B cell (primary cell): ENCODE data around the gene RNF38. TPM values are rescaled to one million over a fixed set of nuclear protein-coding genes. Genes with fewer than 3 reads are reported as not detected.

Source experiments
- ATAC-seq: fragments of 200-7000 bp; cut with Tn5 transposase; one replicate; pipeline ENCODE4 v1.10.0; 2021; ENCODE audit warnings: low read depth, mild to moderate bottlenecking, moderate number of reproducible peaks, moderate library complexity
- CTCF ChIA-PET: fragments of 350-600 bp; sonication (Branson Sonifier 250); formaldehyde crosslinking; loops from one replicate; lab custom pipeline; 2021; ENCODE audit warnings: antibody characterized with exemption, inconsistent platforms; lab: Charles Lee
- POLR2A ChIA-PET: fragments of 350-600 bp; sonication (Branson Sonifier 250); formaldehyde crosslinking; loops from one replicate; lab custom pipeline; 2021; ENCODE audit warnings: antibody characterized with exemption; lab: Charles Lee
- DNase-seq: peaks from one replicate; pipeline ENCODE4 v3.0.0; 2013
- H2AFZ ChIP-seq: 2 replicates; pipeline ENCODE4 v1.6.1; 2012; ENCODE audit warnings: mild to moderate bottlenecking, low read depth, low read length; ENCODE audit not compliant: insufficient read depth, poor library complexity, severe bottlenecking
- H3K27ac ChIP-seq, 2 donors: 1 replicate in 1 of 2; 2 replicates in 1 of 2; pipeline ENCODE4 v1.5.1; 2012 to 2013; ENCODE audit warnings: low read length in 2 of 2, mild to moderate bottlenecking in 2 of 2, moderate library complexity in 1 of 2
- H3K27me3 ChIP-seq, 4 experiments: fragments of 200-600 bp in 1 of 4; sonication (generic) in 1 of 4; replicated peaks in 1 of 4; 1 replicate in 2 of 4; 2 replicates in 2 of 4; pipeline versions ENCODE4 v1.6.1 to v1.7.0; 2013 to 2016; ENCODE audit warnings: low read length in 3 of 4, mild to moderate bottlenecking in 2 of 4, mixed read lengths in 1 of 4, moderate library complexity in 1 of 4; ENCODE audit not compliant: insufficient read depth in 4 of 4, control insufficient read depth in 3 of 4; ENCODE audit errors: control extremely low read depth in 1 of 4
- H3K36me3 ChIP-seq, 2 experiments: replicated peaks in 1 of 2; 1 replicate in 1 of 2; 2 replicates in 1 of 2; pipeline versions ENCODE4 v1.6.1 to v1.7.1; 2013; ENCODE audit warnings: low read length in 1 of 2; ENCODE audit not compliant: insufficient read depth in 2 of 2, control insufficient read depth in 1 of 2; ENCODE audit errors: control extremely low read depth in 1 of 2, extremely low read depth in 1 of 2
- H3K4me1 ChIP-seq, 2 donors: fragments of 200-600 bp in 1 of 2; sonication (generic) in 1 of 2; 1 replicate in 1 of 2; 2 replicates in 1 of 2; pipeline versions ENCODE4 v1.5.1 to v1.6.1; 2013 to 2017; ENCODE audit warnings: low read length in 2 of 2; ENCODE audit not compliant: control insufficient read depth in 2 of 2, insufficient read depth in 2 of 2
- H3K4me2 ChIP-seq: replicated peaks from 2 replicates; pipeline ENCODE3; 2012; ENCODE audit warnings: mild to moderate bottlenecking, low read depth, low read length; ENCODE audit not compliant: poor library complexity, severe bottlenecking
- H3K4me3 ChIP-seq, 5 experiments: fragments of 200-600 bp in 1 of 5; sonication (generic) in 1 of 5; 1 replicate in 3 of 5; 2 replicates in 2 of 5; pipeline versions ENCODE4 v1.5.1 to v1.7.0; 2011 to 2016; ENCODE audit warnings: low read length in 4 of 5, mild to moderate bottlenecking in 4 of 5, low read depth in 2 of 5, control low read depth in 1 of 5, moderate library complexity in 1 of 5; ENCODE audit not compliant: insufficient read depth in 1 of 5; ENCODE audit errors: control extremely low read depth in 1 of 5, extremely low read depth in 1 of 5
- H3K79me2 ChIP-seq: fragments of 200-600 bp; sonication (generic); one replicate; pipeline ENCODE4 v1.6.0; 2016; ENCODE audit warnings: low read length; ENCODE audit not compliant: control insufficient read depth, insufficient read depth
- H3K9ac ChIP-seq: fragments of 200-600 bp; sonication (generic); 2 replicates; pipeline ENCODE4 v1.6.1; 2017; ENCODE audit warnings: mild to moderate bottlenecking, low read length, moderate library complexity
- H3K9me3 ChIP-seq, 3 donors: one replicate each; pipeline versions ENCODE4 v1.6.1 to v1.7.1; 2013; ENCODE audit warnings: low read length in 2 of 3; ENCODE audit not compliant: control insufficient read depth in 2 of 3, insufficient read depth in 1 of 3; ENCODE audit errors: control extremely low read depth in 1 of 3
- H4K20me1 ChIP-seq: 2 replicates; pipeline ENCODE4 v1.6.0; 2012; ENCODE audit warnings: mild to moderate bottlenecking, low read length; ENCODE audit not compliant: insufficient read depth, control insufficient read depth, poor library complexity, severe bottlenecking
- H3K27ac Mint-ChIP-seq: one replicate; pipeline ENCODE4 v1.8.0; 2021; ENCODE audit warnings: mixed read lengths
- H3K27me3 Mint-ChIP-seq: one replicate; pipeline ENCODE4 v1.8.0; 2021; ENCODE audit warnings: mixed read lengths
- H3K4me1 Mint-ChIP-seq: one replicate; pipeline ENCODE4 v1.8.0; 2021; ENCODE audit warnings: mixed read lengths
- H3K4me3 Mint-ChIP-seq: one replicate; pipeline ENCODE4 v1.8.0; 2021; ENCODE audit warnings: mixed read lengths
- H3K9me3 Mint-ChIP-seq: one replicate; pipeline ENCODE4 v1.8.0; 2022; ENCODE audit warnings: mixed read lengths; ENCODE audit not compliant: insufficient read depth
- CTCF ChIP-seq: fragments of 200-600 bp; IDR thresholded peaks from one replicate; pipeline ENCODE4 v1.8.0; 2022; ENCODE audit warnings: antibody characterized with exemption, mild to moderate bottlenecking
- EZH2 ChIP-seq: IDR thresholded peaks from 2 replicates; pipeline ENCODE4 v1.6.1; 2012; ENCODE audit warnings: borderline replicate concordance, low read depth, mild to moderate bottlenecking, moderate library complexity, low read length; ENCODE audit not compliant: insufficient read depth, poor library complexity, severe bottlenecking
- WGBS: methylation state at CpG from one replicate; pipeline ENCODE4 v1.1.5; 2013; ENCODE audit warnings: missing lambda C conversion rate; ENCODE audit not compliant: insufficient coverage; 5-methylcytosine and 5-hydroxymethylcytosine counted together
- intact Hi-C: fragments of 100-400 bp; cut with micrococcal nuclease; formaldehyde crosslinking; loops from one replicate; pipeline ENCODE4 v1.10.0; 2022
- polyA plus RNA-seq: library from polyadenylated mRNA; depleted of rRNA; stranded (reverse); fragments of >200 nt; gene quantifications from 2 replicates; pipeline ENCODE4 v1.2.3, GENCODE V29; 2012
- total RNA-seq, 2 donors: library from RNA; stranded (reverse); fragments of 120-200 nt in 1 of 2; gene quantifications; 1 replicate in 1 of 2; 2 replicates in 1 of 2; pipeline versions ENCODE4 v1.2.3 to v1.2.4, GENCODE V29; 2013 to 2022

RNF38 gene
- total and polyA plus RNA-seq, 2 donors (not counting 1 experiment from before 2014, with no cell fraction given) = 25.2 to 81.6 TPM

GRCh38 chr9:36382484-36382883 lies 17.6 kb downstream of the RNF38 start:
- H3K4me2 ChIP-seq = peak overlapping the region; percentile 1
- H3K27ac ChIP-seq = no peak overlapping the region
- peak overlapping the region; percentile 4 for H3K9ac ChIP-seq

GRCh38 chr9:36364577-36364976 lies 35.5 kb downstream of the RNF38 start:
- Histone ChIP-seq H4K20me1 (peaks cover 42% of the 10 kb centered on the region), H3K4me1 (no peaks in the 10 kb centered on the region), H3K9ac (no peak overlapping the region), H3K36me3 (peaks cover 11 to 51% of the 10 kb centered on the region in 2 experiments), H3K27me3 (no peaks in the 10 kb centered on the region), H3K79me2 (peaks cover 30% of the 10 kb centered on the region), H3K9me3 (no peaks in the 10 kb centered on the region), H2AFZ (no peak overlapping the region), H3K27ac (no peak overlapping the region), H3K4me3 (no peak overlapping the region), H3K4me2 (no peak overlapping the region)
- no peaks in the 10 kb centered on the region for H3K27me3 Mint-ChIP-seq
- ATAC-seq (no peak), DNase-seq (no peak)
- ChIA-PET CTCF (interaction anchor here (0.7 kb wide), 1 partner anchor 44 kb away, joined by 3 read pairs; no protein-coding TSS in a partner anchor), POLR2A (no interaction called here)
- intact Hi-C loops = no loop called here
- H3K9me3 Mint-ChIP-seq = no peaks in the 10 kb centered on the region
- no CpG with 5 or more reads among the region's 1 CpG for WGBS
- H3K4me3 Mint-ChIP-seq = no peak overlapping the region
- H3K27ac Mint-ChIP-seq = no peak overlapping the region
- no peaks in the 10 kb centered on the region for H3K4me1 Mint-ChIP-seq
- TF ChIP-seq CTCF = no peak
- no peak for TF ChIP-seq EZH2

More at GRCh38 chr9:36382484-36382883, 17.6 kb downstream of the RNF38 start:
- Mint-ChIP-seq H3K27me3 (no peaks in the 10 kb centered on the region), H3K4me1 (peaks cover 59% of the 10 kb centered on the region), H3K9me3 (no peaks in the 10 kb centered on the region), H3K27ac (peak overlapping the region; percentile 7), H3K4me3 (peak overlapping the region; percentile 72)
- TF ChIP-seq CTCF (no peak), EZH2 (no peak)
- Histone ChIP-seq H2AFZ (no peak overlapping the region), H3K9me3 (no peaks in the 10 kb centered on the region), H3K79me2 (peaks cover 98% of the 10 kb centered on the region), H4K20me1 (peaks cover 83% of the 10 kb centered on the region), H3K4me1 (peaks cover 17 to 26% of the 10 kb centered on the region in 2 donors), H3K27me3 (no peaks in the 10 kb centered on the region), H3K4me3 (no peak overlapping the region), H3K36me3 (peaks cover 0 to 15% of the 10 kb centered on the region in 2 experiments)
- ChIA-PET POLR2A (interaction anchor here (1.1 kb wide), 1 partner anchor 18 kb away, joined by 3 read pairs; the partner anchor contains the start of gene RNF38), CTCF (no interaction called here)
- intact Hi-C loops = no loop called here
- ATAC-seq = no peak
- DNase-seq = no peak
